Measurements from ENCODE around the gene INPP5F. TPM values are rescaled to one million over a fixed set of nuclear protein-coding genes. Genes with fewer than 3 reads are reported as not detected.

Gene INPP5F
- total RNA-seq, 1 experiment from 2014 or later: 14.9 TPM

DNA sequence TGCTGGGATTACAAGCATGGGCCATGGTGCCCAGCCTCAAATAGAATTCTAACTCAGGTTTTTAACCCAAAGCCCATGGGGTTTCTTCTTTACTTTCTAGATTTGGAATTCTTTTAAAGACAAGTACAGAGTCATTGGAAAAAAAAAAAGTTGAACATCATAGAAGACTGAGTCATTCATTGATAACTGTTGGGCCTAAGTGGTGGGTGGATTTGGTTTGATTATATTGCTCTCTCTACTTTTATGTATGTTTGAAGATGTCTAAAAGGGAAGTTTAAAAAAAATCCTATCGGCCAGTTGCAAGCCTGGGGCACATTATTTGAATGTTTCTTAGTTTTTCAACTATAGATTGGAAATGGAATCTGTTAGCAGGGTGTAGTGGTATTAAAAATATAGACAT lies 49.7 kb downstream of the INPP5F start:
- ChIA-PET CTCF (no interaction called here), POLR2A (interaction anchor here (0.7 kb wide), 1 partner anchor 122 kb away, joined by 5 read pairs; no protein-coding TSS in a partner anchor)
- BruUV-seq (replicated peaks): no TSS peak
- Mint-ChIP-seq H3K27me3 (ENCODE audit: insufficient read depth, unreplicated experiment) (no peaks in the 10 kb centered on the region), H3K4me1 (ENCODE audit: insufficient read depth, unreplicated experiment) (peaks cover 15% of the 10 kb centered on the region), H3K36me3 (ENCODE audit: insufficient read depth, unreplicated experiment) (peaks cover 12% of the 10 kb centered on the region), H3K9me3 (ENCODE audit: unreplicated experiment) (no peaks in the 10 kb centered on the region), H3K27ac (ENCODE audit: low read depth, unreplicated experiment) (peak overlapping the region; percentile 49), H3K4me3 (ENCODE audit: unreplicated experiment) (no peak overlapping the region)
- intact Hi-C loops (cut with micrococcal nuclease): no loop called here
- TF ChIP-seq, protein P1, sequence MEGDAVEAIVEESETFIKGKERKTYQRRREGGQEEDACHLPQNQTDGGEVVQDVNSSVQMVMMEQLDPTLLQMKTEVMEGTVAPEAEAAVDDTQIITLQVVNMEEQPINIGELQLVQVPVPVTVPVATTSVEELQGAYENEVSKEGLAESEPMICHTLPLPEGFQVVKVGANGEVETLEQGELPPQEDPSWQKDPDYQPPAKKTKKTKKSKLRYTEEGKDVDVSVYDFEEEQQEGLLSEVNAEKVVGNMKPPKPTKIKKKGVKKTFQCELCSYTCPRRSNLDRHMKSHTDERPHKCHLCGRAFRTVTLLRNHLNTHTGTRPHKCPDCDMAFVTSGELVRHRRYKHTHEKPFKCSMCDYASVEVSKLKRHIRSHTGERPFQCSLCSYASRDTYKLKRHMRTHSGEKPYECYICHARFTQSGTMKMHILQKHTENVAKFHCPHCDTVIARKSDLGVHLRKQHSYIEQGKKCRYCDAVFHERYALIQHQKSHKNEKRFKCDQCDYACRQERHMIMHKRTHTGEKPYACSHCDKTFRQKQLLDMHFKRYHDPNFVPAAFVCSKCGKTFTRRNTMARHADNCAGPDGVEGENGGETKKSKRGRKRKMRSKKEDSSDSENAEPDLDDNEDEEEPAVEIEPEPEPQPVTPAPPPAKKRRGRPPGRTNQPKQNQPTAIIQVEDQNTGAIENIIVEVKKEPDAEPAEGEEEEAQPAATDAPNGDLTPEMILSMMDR (IDR thresholded peaks at IDR 0.05; ENCODE audit: unreplicated experiment): no peak
- DNase-seq (ENCODE audit: unreplicated experiment): no peak

GRCh38 chr10:119776536-119776935 lies 50.7 kb downstream of the INPP5F start:
- H3K27me3 Mint-ChIP-seq (ENCODE audit: insufficient read depth, unreplicated experiment): no peaks in the 10 kb centered on the region
- BruUV-seq (replicated peaks): no TSS peak
- intact Hi-C loops (cut with micrococcal nuclease): no loop called here
- peaks cover 6% of the 10 kb centered on the region for H3K4me1 Mint-ChIP-seq (ENCODE audit: insufficient read depth, unreplicated experiment)
- H3K9me3 Mint-ChIP-seq (ENCODE audit: unreplicated experiment): no peaks in the 10 kb centered on the region
- POLR2A ChIA-PET: interaction anchor here (1.4 kb wide), 1 partner anchor 15 kb away, joined by 3 read pairs; no protein-coding TSS in a partner anchor
- H3K36me3 Mint-ChIP-seq (ENCODE audit: insufficient read depth, unreplicated experiment): peaks cover 6% of the 10 kb centered on the region
- no peak overlapping the region for H3K27ac Mint-ChIP-seq (ENCODE audit: low read depth, unreplicated experiment)
- TF ChIP-seq, protein P1 (IDR thresholded peaks at IDR 0.05; ENCODE audit: unreplicated experiment): no peak
- CTCF ChIA-PET: no interaction called here
- DNase-seq (ENCODE audit: unreplicated experiment): peak; percentile 19
- H3K4me3 Mint-ChIP-seq (ENCODE audit: unreplicated experiment): no peak overlapping the region

DNA sequence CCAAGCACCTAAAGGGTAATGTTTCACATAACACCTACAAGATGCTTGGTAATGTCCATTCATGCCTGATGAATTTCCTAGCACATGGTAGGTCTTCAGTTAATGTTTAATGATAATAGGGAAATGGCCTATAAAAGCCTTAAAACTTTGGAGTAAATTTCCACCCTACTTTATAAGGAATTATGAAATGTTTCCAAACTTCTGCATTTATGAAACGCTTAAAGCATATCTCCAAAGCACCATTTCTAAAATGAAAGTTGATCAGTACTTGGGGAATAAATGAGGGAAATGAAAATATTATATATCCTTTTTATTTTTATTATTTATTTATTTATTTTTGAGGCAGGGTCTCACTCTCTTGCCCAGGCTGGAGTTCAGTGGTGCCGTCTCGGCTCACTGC lies 51.8 kb downstream of the INPP5F start:
- TF ChIP-seq, protein P1 (IDR thresholded peaks at IDR 0.05; ENCODE audit: unreplicated experiment): no peak
- intact Hi-C loops (cut with micrococcal nuclease): no loop called here
- no TSS peak for BruUV-seq (replicated peaks)
- ChIA-PET CTCF (no interaction called here), POLR2A (no interaction called here)
- H3K9me3 Mint-ChIP-seq (ENCODE audit: unreplicated experiment): no peaks in the 10 kb centered on the region
- H3K36me3 Mint-ChIP-seq (ENCODE audit: insufficient read depth, unreplicated experiment): peaks cover 6% of the 10 kb centered on the region
- H3K27me3 Mint-ChIP-seq (ENCODE audit: insufficient read depth, unreplicated experiment): no peaks in the 10 kb centered on the region
- no peak overlapping the region for H3K27ac Mint-ChIP-seq (ENCODE audit: low read depth, unreplicated experiment)
- H3K4me1 Mint-ChIP-seq (ENCODE audit: insufficient read depth, unreplicated experiment): peaks cover 5% of the 10 kb centered on the region
- no peak for DNase-seq (ENCODE audit: unreplicated experiment)
- no peak overlapping the region for H3K4me3 Mint-ChIP-seq (ENCODE audit: unreplicated experiment)

DNA sequence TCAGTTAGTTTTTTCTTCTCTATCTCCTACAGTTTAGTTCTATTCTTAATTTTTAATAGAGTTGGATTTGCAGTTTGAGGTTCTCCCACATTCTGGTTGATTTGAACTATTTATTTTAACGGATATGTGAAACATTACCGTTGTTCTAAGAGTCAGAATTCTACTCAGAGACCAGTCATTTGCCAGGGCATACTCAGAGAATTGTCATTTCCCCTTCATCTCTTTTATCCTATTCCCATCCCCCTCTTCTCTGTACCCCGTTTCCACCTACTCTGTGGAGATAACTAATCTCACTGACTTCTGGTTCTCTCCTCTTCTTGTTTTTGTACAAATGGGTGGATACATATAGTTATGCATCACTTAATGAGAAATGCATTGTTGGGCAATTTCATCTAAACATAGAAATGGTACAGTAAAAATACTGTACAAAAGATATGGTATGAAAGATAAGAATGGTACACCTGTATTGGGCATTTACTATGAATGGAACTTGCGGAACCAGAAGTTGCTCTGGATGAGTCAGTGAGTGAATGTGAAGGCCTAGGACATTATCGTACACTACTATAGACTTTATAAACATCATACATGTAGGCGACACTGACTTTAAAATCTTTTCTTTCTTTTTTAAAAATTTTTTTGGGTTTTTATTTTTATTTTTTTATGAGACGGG lies 53.1 kb downstream of the INPP5F start:
- POLR2A ChIA-PET: interaction anchor here (0.7 to 1.1 kb wide), 3 partner anchors 10 to 23 kb away, joined by 3 read pairs; no protein-coding TSS in a partner anchor
- no peak overlapping the region for H3K27ac Mint-ChIP-seq (ENCODE audit: low read depth, unreplicated experiment)
- H3K9me3 Mint-ChIP-seq (ENCODE audit: unreplicated experiment): no peaks in the 10 kb centered on the region
- no peak overlapping the region for H3K4me3 Mint-ChIP-seq (ENCODE audit: unreplicated experiment)
- peaks cover 5% of the 10 kb centered on the region for H3K4me1 Mint-ChIP-seq (ENCODE audit: insufficient read depth, unreplicated experiment)
- TF ChIP-seq, protein P1 (IDR thresholded peaks at IDR 0.05; ENCODE audit: unreplicated experiment): no peak
- CTCF ChIA-PET: interaction anchor here (1.5 kb wide), 1 partner anchor 28 kb away, joined by 7 read pairs; no protein-coding TSS in a partner anchor
- no peaks in the 10 kb centered on the region for H3K27me3 Mint-ChIP-seq (ENCODE audit: insufficient read depth, unreplicated experiment)
- no peak for DNase-seq (ENCODE audit: unreplicated experiment)
- no TSS peak for BruUV-seq (replicated peaks)
- intact Hi-C loops (cut with micrococcal nuclease): no loop called here
- peaks cover 6% of the 10 kb centered on the region for H3K36me3 Mint-ChIP-seq (ENCODE audit: insufficient read depth, unreplicated experiment)
